ENCODE results near the gene TMC6. TPM values are rescaled to one million over a fixed set of nuclear protein-coding genes. Genes with fewer than 3 reads are reported as not detected.

The TMC6 gene
- total RNA-seq, 2 donors from 2014 or later: 36.1 to 65.2 TPM

DNA sequence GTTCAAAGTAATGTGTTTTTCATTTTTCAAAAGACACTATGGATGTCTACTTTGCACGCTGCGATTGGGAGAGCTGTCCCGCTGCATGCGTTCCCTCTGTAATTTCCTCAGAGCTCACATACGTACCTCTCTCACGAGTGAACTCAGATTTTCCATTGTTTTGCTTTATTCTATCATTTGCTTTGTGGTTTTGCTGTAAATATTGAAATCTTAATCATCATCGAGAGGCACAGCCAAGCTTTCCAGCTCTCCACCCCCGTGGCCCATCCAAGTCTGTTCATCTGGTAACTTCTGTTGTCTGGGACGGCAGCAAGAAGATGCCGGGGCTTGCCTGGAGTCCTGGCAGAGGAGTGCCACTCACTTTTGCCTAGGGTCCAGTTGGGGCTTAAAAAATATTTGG lies 21.1 kb downstream of the TMC6 start:
- Histone ChIP-seq H3K4me1 (replicated peaks) (no peaks in the 10 kb centered on the region), H3K36me3 (peaks cover 0 to 6% of the 10 kb centered on the region in 2 donors), H3K4me3 (no peak overlapping the region), H3K27ac (no peak overlapping the region), H3K27me3 (replicated peaks; ENCODE audit: insufficient read depth) (no peaks in the 10 kb centered on the region), H3K9me3 (no peaks in the 10 kb centered on the region)
- DNase-seq (ENCODE audit: low spot score): no peak
- no peak for TF ChIP-seq POLR2A (IDR thresholded peaks at IDR 0.05)
- TF ChIP-seq, protein P1, sequence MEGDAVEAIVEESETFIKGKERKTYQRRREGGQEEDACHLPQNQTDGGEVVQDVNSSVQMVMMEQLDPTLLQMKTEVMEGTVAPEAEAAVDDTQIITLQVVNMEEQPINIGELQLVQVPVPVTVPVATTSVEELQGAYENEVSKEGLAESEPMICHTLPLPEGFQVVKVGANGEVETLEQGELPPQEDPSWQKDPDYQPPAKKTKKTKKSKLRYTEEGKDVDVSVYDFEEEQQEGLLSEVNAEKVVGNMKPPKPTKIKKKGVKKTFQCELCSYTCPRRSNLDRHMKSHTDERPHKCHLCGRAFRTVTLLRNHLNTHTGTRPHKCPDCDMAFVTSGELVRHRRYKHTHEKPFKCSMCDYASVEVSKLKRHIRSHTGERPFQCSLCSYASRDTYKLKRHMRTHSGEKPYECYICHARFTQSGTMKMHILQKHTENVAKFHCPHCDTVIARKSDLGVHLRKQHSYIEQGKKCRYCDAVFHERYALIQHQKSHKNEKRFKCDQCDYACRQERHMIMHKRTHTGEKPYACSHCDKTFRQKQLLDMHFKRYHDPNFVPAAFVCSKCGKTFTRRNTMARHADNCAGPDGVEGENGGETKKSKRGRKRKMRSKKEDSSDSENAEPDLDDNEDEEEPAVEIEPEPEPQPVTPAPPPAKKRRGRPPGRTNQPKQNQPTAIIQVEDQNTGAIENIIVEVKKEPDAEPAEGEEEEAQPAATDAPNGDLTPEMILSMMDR (IDR thresholded peaks at IDR 0.05): no peak
- no peak for TF ChIP-seq POLR2AphosphoS5 (IDR thresholded peaks at IDR 0.05)
- intact Hi-C loops (cut with DNase I): loop anchor here (10.0 kb wide), 1 partner anchor 63 kb away; no protein-coding TSS in a partner anchor
- WGBS: 54% methylated on average over 10 of the region's 10 CpGs

GRCh38 chr17:78106211-78106610 lies 22.3 kb downstream of the TMC6 start:
- no peak for DNase-seq (ENCODE audit: low spot score)
- TF ChIP-seq POLR2AphosphoS5 (IDR thresholded peaks at IDR 0.05): no peak
- TF ChIP-seq, protein P1 (IDR thresholded peaks at IDR 0.05): no peak
- no peak for TF ChIP-seq POLR2A (IDR thresholded peaks at IDR 0.05)
- Histone ChIP-seq H3K36me3 (peaks cover 0 to 6% of the 10 kb centered on the region in 2 donors), H3K27me3 (replicated peaks; ENCODE audit: insufficient read depth) (no peaks in the 10 kb centered on the region), H3K9me3 (no peaks in the 10 kb centered on the region), H3K27ac (peak overlapping the region in 1 of 2 donors; percentile 11), H3K4me3 (no peak overlapping the region), H3K4me1 (replicated peaks) (no peaks in the 10 kb centered on the region)
- intact Hi-C loops (cut with DNase I): loop anchor here (10.0 kb wide), 1 partner anchor 61 kb away; no protein-coding TSS in a partner anchor
- WGBS: 92% methylated on average over 15 of the region's 15 CpGs

DNA sequence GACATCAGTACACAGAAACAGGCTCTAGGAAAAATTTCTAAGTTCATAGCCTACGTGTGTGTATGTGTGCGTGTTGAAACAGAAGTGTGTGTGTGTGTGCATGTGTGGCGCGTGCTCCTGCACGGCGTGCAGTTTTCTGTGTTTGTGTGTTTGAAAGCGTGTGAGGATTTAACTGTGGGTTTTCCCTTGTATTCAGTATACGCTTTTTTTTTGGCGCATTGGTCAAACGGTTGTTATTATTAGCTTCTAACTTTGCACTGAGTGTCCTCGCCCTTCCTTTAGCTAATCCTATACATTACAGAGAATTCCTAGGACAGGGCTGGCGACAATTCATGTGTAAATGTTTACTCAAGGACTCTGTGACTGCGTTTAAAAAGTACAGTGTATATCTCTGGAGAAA lies 23.0 kb downstream of the TMC6 start:
- Histone ChIP-seq H3K9me3 (no peaks in the 10 kb centered on the region), H3K4me1 (replicated peaks) (no peaks in the 10 kb centered on the region), H3K27me3 (replicated peaks; ENCODE audit: insufficient read depth) (no peaks in the 10 kb centered on the region), H3K27ac (peak overlapping the region in 1 of 2 donors; percentile 11), H3K4me3 (no peak overlapping the region), H3K36me3 (peaks cover 0 to 6% of the 10 kb centered on the region in 2 donors)
- no peak for DNase-seq (ENCODE audit: low spot score)
- TF ChIP-seq, protein P1 (IDR thresholded peaks at IDR 0.05): no peak
- 53% methylated on average over 13 of the region's 13 CpGs for WGBS
- intact Hi-C loops (cut with DNase I): loop anchor here (10.0 kb wide), 1 partner anchor 61 kb away; no protein-coding TSS in a partner anchor

GRCh38 chr17:78105101-78105500 lies 23.5 kb downstream of the TMC6 start:
- Histone ChIP-seq H3K4me3 (no peak overlapping the region), H3K27me3 (replicated peaks; ENCODE audit: insufficient read depth) (no peaks in the 10 kb centered on the region), H3K27ac (peak overlapping the region in 1 of 2 donors; percentile 11), H3K4me1 (replicated peaks) (no peaks in the 10 kb centered on the region), H3K9me3 (no peaks in the 10 kb centered on the region), H3K36me3 (peaks cover under 1 to 6% of the 10 kb centered on the region in 2 donors)
- WGBS: 88% methylated on average over 16 of the region's 16 CpGs
- TF ChIP-seq POLR2AphosphoS5 (IDR thresholded peaks at IDR 0.05): no peak
- TF ChIP-seq, protein P1 (IDR thresholded peaks at IDR 0.05): no peak
- no peak for TF ChIP-seq POLR2A (IDR thresholded peaks at IDR 0.05)
- intact Hi-C loops (cut with DNase I): loop anchor here (10.0 kb wide), 1 partner anchor 60 kb away; no protein-coding TSS in a partner anchor
- no peak for DNase-seq (ENCODE audit: low spot score)

DNA sequence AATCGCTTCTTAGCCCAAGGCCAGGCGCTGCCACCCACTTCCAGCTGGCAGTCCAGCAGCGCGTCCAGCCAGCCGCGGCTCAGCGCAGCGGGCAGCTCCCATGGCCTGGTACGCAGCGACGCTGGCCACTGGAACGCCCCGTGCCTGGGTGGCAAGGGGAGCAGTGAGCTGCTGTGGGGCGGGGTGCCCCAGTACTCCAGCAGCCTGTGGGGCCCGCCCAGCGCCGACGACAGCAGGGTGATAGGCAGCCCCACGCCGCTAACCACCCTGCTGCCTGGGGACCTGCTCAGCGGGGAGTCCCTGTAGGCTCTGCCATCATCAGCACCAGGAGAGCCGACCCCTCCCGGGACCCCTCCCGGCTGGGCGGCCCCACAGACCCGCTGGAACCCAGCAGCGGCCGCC lies 24.0 kb downstream of the TMC6 start:
- H3K27ac ChIP-seq: peak overlapping the region in 1 of 2 donors; percentile 46
- WGBS: 96% methylated on average over 19 of the region's 28 CpGs
- intact Hi-C loops (cut with DNase I): loop anchor here (10.0 kb wide), 1 partner anchor 60 kb away; no protein-coding TSS in a partner anchor

More for the DNA sequence above, 24.0 kb downstream of the TMC6 start:
- TF ChIP-seq POLR2A (IDR thresholded peaks at IDR 0.05) (no peak), POLR2AphosphoS5 (IDR thresholded peaks at IDR 0.05) (no peak)
- TF ChIP-seq, protein P1 (IDR thresholded peaks at IDR 0.05): no peak
- no peaks in the 10 kb centered on the region for H3K9me3 ChIP-seq
- H3K4me1 ChIP-seq (replicated peaks): no peaks in the 10 kb centered on the region
- no peak overlapping the region for H3K4me3 ChIP-seq
- H3K36me3 ChIP-seq: peaks cover 5 to 6% of the 10 kb centered on the region in 2 donors
- no peak for DNase-seq (ENCODE audit: low spot score)
- H3K27me3 ChIP-seq (replicated peaks; ENCODE audit: insufficient read depth): no peaks in the 10 kb centered on the region
